Thyroid gland (tissue), 4 donors: Measurements from ENCODE around the gene ASZ1.

Experiments
- POLR2A ChIP-seq, 2 donors: fragments of 450-650 bp; IDR thresholded peaks; one replicate each; pipeline ENCODE4 v1.6.1; 2017; ENCODE audit warnings: antibody characterized with exemption in 2 of 2, mild to moderate bottlenecking in 2 of 2, moderate library complexity in 1 of 2
- TF ChIP-seq, protein P1 (sequence below), 6 experiments: fragments of 200-600 bp in 3 of 6; fragments of 450-650 bp in 3 of 6; sonication (generic) in 3 of 6; IDR thresholded peaks; one replicate each; pipeline ENCODE4 v1.5.1; 2016 to 2019; ENCODE audit warnings: antibody characterized with exemption in 6 of 6, mild to moderate bottlenecking in 2 of 6, inconsistent platforms in 1 of 6, moderate library complexity in 1 of 6

DNA sequence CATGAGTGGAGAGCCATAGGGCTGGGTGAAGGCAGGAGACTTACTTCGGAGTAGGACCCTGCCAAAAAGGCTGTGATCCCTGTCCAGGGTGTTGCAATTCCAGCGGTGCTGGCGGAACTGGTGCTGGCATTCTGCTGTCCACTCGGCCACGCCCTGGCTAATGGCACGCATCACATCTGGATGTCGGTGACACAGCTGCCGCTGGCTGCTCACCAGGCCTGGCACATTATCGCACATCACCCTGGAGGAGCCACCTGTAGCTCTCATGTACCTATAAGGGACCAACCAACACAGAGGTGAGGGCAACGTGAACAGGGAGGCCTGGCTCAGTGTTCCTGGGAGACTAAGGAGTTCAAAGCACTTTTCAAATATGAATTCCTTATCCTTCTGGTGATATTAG, 106.8 kb downstream of the ASZ1 start:
- TF ChIP-seq, protein P1, sequence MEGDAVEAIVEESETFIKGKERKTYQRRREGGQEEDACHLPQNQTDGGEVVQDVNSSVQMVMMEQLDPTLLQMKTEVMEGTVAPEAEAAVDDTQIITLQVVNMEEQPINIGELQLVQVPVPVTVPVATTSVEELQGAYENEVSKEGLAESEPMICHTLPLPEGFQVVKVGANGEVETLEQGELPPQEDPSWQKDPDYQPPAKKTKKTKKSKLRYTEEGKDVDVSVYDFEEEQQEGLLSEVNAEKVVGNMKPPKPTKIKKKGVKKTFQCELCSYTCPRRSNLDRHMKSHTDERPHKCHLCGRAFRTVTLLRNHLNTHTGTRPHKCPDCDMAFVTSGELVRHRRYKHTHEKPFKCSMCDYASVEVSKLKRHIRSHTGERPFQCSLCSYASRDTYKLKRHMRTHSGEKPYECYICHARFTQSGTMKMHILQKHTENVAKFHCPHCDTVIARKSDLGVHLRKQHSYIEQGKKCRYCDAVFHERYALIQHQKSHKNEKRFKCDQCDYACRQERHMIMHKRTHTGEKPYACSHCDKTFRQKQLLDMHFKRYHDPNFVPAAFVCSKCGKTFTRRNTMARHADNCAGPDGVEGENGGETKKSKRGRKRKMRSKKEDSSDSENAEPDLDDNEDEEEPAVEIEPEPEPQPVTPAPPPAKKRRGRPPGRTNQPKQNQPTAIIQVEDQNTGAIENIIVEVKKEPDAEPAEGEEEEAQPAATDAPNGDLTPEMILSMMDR (IDR thresholded peaks at IDR 0.05), result no peak
- TF ChIP-seq POLR2A (IDR thresholded peaks at IDR 0.05), result no peak
